ENCODE data around the gene IMMP2L. TPM values are rescaled to one million over a fixed set of nuclear protein-coding genes. Genes with fewer than 3 reads are reported as not detected.
A peak's percentile ranks its signal among the peaks of the same experiment; 100 is the strongest.

The IMMP2L gene
- total and polyA plus RNA-seq, 7 donors, result 9.3 to 43.0 (median 19.2) TPM

DNA sequence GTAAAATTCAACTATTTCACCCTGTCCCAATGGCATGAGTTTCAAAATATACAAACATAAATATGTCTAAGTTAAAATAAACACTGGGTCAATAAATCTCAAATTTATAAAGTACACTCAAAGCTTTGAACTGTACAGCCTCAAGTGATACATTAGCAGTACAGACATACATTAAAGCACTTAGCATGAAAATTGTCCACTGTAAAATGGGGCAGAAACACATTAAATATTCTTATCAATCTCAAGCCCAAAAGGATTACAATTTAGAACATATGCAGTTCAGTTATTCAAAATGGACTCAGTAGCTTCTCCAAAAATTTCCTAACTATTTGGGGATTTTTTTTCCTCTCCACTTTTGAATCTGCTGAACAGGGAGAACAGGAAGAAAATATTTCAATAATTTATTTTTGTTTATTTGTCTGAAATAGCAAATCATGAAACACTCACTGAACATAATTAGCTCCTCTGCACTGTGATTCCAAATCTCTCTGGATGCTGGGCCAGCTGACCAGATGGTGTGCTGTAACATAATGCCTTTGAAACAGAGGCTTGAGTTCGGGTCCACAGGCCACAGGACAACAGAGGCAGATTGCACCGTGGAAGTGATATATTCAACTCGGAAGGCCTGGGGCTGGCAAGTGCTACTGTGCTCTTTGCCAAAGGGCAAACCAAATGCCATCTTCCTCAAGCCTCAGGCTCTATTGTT, 720.3 kb downstream of the IMMP2L start:
- 18 to 29% (median 18%) methylated on average over 3 of the region's 3 CpGs for WGBS, 3 donors
- ATAC-seq, result peak in 1 of 4 donors; percentile 28
- intact Hi-C loops (cut with DNase I), result no loop called here
- Histone ChIP-seq H3K27me3 (ENCODE audit: insufficient read depth in 3 of 3, low read length in 2 of 3) (no peaks in the 10 kb centered on the region), H3K4me1 (no peaks in the 10 kb centered on the region), H3K36me3 (ENCODE audit: insufficient read depth in 1 of 2, low read depth in 1 of 2) (no peaks in the 10 kb centered on the region), H3K4me3 (no peak overlapping the region), H3K9me3 (no peaks in the 10 kb centered on the region), H3K27ac (no peak overlapping the region)
- TF ChIP-seq, protein P1, sequence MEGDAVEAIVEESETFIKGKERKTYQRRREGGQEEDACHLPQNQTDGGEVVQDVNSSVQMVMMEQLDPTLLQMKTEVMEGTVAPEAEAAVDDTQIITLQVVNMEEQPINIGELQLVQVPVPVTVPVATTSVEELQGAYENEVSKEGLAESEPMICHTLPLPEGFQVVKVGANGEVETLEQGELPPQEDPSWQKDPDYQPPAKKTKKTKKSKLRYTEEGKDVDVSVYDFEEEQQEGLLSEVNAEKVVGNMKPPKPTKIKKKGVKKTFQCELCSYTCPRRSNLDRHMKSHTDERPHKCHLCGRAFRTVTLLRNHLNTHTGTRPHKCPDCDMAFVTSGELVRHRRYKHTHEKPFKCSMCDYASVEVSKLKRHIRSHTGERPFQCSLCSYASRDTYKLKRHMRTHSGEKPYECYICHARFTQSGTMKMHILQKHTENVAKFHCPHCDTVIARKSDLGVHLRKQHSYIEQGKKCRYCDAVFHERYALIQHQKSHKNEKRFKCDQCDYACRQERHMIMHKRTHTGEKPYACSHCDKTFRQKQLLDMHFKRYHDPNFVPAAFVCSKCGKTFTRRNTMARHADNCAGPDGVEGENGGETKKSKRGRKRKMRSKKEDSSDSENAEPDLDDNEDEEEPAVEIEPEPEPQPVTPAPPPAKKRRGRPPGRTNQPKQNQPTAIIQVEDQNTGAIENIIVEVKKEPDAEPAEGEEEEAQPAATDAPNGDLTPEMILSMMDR (IDR thresholded peaks at IDR 0.05), result no peak
- no peak for DNase-seq

DNA sequence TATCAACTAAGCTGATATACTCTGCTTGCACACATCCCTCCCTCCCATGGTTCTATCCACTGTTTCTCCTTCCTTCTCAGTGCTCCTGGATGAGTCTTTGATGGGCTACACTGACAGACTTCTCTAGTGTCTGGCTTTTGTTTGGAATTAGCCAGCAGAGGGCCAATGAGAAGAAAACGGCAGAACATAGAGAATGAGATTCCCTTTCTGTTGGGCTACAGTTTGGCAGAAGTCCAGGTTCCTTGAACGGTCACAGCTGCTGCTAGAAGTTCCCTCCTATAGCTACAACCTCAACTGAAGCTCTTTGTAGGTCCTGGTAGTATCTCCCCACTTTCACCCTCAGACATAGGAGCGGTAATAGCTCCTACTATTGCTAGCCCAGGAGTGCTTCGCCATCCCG, 722.4 kb downstream of the IMMP2L start:
- intact Hi-C loops (cut with DNase I), result no loop called here
- WGBS, 3 donors, result 56 to 60% (median 60%) methylated on average over 5 of the region's 5 CpGs
- DNase-seq (no peak), ATAC-seq (no peak)
- Histone ChIP-seq H3K27ac (no peak overlapping the region), H3K27me3 (ENCODE audit: insufficient read depth in 3 of 3, low read length in 2 of 3) (no peaks in the 10 kb centered on the region), H3K9me3 (no peaks in the 10 kb centered on the region), H3K36me3 (ENCODE audit: insufficient read depth in 1 of 2, low read depth in 1 of 2) (no peaks in the 10 kb centered on the region), H3K4me1 (no peaks in the 10 kb centered on the region), H3K4me3 (no peak overlapping the region)
- TF ChIP-seq, protein P1 (IDR thresholded peaks at IDR 0.05), result no peak

DNA sequence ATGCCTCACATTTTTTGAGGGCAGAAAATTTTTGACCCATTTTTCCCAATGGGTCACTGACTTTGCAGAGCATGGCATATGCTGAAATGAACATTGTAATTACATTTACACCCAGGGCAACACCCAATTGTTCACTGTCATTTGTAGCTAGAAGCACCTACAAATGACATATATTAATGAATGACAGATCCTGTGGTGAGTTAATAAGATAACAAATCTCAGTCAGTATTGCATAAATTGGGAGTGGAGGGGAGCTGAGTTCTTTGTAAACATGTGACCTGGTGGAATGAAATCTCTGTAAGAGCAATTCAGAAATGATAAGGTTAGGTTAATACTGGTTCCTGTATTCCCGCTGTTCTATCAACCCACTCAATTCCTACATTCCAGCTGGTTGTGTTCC, 726.4 kb downstream of the IMMP2L start:
- Histone ChIP-seq H3K27me3 (ENCODE audit: insufficient read depth in 3 of 3, low read length in 2 of 3) (no peaks in the 10 kb centered on the region), H3K4me3 (no peak overlapping the region), H3K4me1 (no peaks in the 10 kb centered on the region), H3K9me3 (no peaks in the 10 kb centered on the region), H3K36me3 (ENCODE audit: insufficient read depth in 1 of 2, low read depth in 1 of 2) (no peaks in the 10 kb centered on the region), H3K27ac (no peak overlapping the region)
- intact Hi-C loops (cut with DNase I), result no loop called here
- WGBS, 3 donors, result 91 to 100% (median 94%) methylated on average over 1 of the region's 1 CpG
- ATAC-seq (no peak), DNase-seq (no peak)
- TF ChIP-seq, protein P1 (IDR thresholded peaks at IDR 0.05), result no peak

DNA sequence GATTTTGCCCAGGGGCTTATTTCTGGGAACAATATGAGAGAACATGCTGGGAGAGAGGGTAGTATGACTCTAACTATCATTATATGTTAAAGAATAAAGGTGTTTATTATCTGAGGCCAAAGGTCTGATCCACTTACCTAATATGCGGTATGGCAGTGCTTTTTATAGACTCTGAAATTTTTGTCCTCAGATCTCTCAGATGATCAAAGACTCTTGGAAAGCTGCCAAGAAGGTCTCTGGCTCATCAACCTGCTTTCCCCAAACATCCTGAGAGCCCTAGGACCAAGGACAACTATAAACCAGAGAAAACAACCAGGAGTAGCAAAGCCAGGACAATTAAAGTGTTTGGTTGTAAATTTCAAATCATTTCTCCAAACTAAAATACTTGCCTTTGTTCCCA, 727.1 kb downstream of the IMMP2L start:
- ATAC-seq, result no peak
- H3K9me3 ChIP-seq, result no peaks in the 10 kb centered on the region
- no peak for DNase-seq
- H3K36me3 ChIP-seq (ENCODE audit: insufficient read depth in 1 of 2, low read depth in 1 of 2), result no peaks in the 10 kb centered on the region
- no peak overlapping the region for H3K4me3 ChIP-seq
- TF ChIP-seq, protein P1 (IDR thresholded peaks at IDR 0.05), result no peak
- no peak overlapping the region for H3K27ac ChIP-seq
- H3K27me3 ChIP-seq (ENCODE audit: insufficient read depth in 3 of 3, low read length in 2 of 3), result no peaks in the 10 kb centered on the region
- 27 to 39% (median 33%) methylated on average over 1 of the region's 1 CpG for WGBS, 3 donors
- no peaks in the 10 kb centered on the region for H3K4me1 ChIP-seq
- intact Hi-C loops (cut with DNase I), result no loop called here

DNA sequence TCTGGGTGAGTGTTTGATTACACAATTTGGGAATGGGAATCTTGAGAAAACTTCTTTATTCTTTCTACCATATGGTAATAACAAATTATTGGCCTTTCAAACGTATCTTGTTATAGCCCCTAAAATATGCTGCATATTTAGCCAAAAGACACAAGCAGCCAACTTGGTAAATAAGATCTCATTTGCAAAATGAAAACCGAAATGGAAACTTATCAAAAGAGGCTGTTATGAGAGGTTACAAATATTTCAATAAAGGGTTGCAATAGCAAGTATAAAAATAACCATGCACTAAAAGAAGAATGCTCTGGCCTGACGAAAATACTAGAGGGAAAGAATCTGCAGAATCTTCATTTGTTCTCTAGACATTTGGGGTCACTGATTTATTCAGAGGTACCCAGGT, 730.9 kb downstream of the IMMP2L start:
- no peak for DNase-seq
- Histone ChIP-seq H3K4me1 (no peaks in the 10 kb centered on the region), H3K27ac (no peak overlapping the region), H3K9me3 (no peaks in the 10 kb centered on the region), H3K27me3 (ENCODE audit: insufficient read depth in 3 of 3, low read length in 2 of 3) (no peaks in the 10 kb centered on the region), H3K36me3 (ENCODE audit: insufficient read depth in 1 of 2, low read depth in 1 of 2) (no peaks in the 10 kb centered on the region), H3K4me3 (no peak overlapping the region)
- no peak for ATAC-seq
- intact Hi-C loops (cut with DNase I), result no loop called here
- 64 to 68% (median 65%) methylated on average over 3 of the region's 3 CpGs for WGBS, 3 donors
- TF ChIP-seq, protein P1 (IDR thresholded peaks at IDR 0.05), result no peak

Data from psoas muscle (tissue), 8 donors.